HG03196 (cell line): Measurements from ENCODE around the gene SLCO2A1.

Source experiments
- ATAC-seq: cut with Tn5 transposase; IDR thresholded peaks from one replicate; pipeline ENCODE4 v1.9.1; 2021; ENCODE audit not compliant: unreplicated experiment

SLCO2A1 gene

DNA sequence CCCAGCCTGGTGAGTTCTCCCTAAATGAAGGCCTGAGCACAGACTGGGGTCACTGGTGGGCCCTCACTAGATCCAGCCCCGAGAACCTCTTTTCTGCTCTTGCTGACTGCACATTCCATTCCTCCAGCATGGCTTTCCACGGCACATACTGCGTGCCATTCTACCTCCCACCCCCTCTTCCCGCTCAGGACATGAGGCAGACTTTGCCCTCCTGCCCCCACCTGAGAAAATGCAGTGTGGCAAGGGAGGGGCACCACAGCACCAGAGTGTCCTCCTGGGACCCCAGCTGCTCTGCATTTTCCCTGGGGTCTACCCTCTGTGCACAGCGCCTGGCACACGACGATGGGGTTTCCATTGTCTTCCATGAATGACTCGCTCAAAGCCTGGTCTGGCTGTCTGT lies 6.1 kb upstream of the SLCO2A1 start:
- ATAC-seq: no peak

DNA sequence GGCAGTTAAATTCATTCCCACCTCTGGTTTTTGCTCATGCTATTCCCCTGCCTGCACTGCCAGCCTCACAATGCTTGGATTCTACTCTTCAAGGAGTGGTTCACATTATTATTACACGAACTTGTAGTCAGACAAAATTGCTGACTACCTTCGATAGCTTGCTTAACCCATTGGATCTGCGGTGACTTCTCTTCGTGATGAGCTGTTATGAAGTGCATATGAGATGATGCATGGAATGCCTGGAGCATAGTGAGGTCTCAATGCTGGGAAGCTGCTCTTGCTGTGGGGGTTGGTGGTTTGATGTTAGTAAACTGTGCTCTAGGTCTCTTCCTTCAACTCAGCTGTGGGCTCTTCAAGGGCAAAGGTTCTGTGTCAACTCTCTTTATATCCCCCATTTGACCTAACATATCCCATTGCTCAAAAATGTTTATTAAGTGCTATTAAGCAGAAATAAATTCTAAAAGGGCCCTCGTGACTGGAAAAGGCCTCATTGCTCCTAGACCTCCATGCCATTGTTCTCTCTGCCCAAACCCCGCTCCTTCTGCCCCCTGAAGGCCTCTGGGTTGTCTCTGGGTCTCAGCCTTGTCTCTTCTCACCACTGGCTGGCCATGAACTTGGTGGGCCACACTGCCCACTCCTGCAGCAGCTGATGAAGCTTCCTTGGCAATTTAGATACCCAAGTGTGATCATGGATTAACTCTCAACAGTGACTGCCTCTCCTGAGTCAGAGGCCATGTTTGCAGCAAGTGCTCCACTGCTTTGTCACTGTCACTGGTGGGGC lies 4.5 kb upstream of the SLCO2A1 start:
- ATAC-seq: no peak

DNA sequence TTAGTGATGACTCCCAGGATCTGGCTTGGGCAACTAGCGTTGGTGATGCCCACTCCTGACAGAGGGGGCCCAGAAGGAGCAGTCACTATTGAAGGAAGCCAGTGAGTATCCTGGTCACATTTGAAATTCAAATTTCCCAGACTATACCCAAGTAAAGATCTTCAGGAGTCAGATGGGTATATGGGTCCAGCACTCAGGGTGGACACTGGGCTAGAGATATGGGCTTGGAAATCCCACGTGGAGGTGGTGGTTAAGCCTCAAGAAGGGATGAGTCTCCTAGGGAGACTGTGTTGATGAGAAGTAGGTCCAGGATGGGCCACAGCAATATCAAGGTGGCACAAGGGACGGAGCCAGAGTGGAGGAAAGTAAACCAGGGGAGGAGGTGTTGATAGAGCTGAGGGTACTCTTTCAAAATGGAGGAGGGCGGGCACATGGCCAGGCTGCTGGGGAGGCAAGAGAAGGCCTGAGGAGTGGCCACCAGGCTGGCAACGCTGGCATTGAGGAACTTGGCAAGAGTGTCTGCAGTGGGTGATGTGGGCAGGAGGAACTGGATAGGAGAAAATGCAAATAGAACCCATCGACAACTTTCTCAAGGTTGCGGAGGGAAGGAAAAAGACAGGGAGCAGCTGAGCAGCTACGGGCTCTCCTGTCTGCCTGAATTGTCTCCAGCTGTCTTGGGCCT lies 3.7 kb upstream of the SLCO2A1 start:
- ATAC-seq: no peak

GRCh38 chr3:134031348-134031915 lies 1.7 kb upstream of the SLCO2A1 start:
- ATAC-seq: no peak

- no peak for ATAC-seq
Observed at GRCh38 chr3:134030379-134031347, 938 bp upstream of the SLCO2A1 start.

- no peak for ATAC-seq
Observed at GRCh38 chr3:134029256-134029733, 430 bp downstream of the SLCO2A1 start.

DNA sequence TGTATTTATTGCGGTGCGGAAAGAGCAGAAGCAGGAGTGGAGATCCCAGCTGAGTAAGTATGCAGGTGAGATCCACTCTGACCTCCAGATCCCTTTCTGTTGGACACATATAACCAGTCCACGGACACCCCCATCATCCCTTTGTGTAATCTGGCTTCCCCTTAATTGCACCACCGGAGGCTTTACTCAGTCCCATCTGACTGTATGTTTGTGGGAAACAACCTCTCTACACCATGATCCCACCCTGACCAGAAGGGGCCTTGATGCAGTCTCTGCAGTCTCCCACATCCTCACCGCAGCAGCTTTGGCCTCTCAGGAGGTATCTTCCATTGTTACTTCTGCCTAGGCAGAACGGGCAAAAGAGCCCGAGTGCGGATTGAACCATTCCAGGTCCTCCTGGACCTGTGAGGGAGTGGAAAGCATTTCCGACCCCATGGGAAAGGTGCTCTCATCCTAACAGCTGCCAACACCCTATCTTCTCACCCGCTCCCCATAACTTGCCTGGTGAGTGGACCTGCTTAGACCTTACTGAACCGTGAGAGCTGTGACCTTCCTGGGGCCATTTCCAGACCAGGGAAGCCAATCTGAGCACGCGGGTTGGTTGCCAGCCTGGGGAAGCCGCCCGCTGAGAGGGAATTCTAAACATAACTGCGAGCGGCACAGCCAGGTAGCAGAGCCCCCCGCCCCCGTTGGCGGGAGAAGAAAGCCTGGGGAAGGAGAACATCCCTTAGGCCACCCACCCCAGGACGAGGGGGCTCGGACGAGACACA lies 1.1 kb downstream of the SLCO2A1 start:
- no peak for ATAC-seq

- ATAC-seq: no peak
Observed at GRCh38 chr3:134027631-134028030, 2.1 kb downstream of the SLCO2A1 start.

DNA sequence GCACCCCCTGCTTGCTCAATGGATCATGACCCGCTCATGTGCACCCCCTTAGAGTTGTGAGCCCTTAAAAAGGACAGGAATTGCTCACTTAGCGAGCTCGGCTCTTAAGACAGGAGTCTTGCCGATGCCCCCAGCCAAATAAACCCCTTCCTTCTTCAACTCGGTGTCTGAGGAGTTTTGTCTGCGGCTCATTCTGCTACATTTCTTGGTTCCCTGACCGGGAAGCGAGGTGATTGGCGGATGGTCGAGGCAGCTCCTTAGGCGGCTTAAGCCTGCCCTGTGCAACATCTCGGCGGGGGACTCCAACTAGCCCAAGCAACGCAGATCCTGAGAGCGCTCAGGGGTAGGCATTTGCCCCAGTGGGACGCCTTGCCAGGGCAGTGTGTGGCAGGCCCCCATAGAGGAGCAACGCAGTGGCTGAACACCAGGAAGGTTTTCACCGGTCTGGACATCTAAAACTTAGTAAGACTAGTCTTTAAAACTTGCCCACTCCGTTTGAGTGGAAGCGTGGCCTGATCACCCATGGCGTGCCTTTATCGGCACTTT lies 9.5 kb downstream of the SLCO2A1 start:
- ATAC-seq: no peak

- no peak for ATAC-seq
Observed at GRCh38 chr3:134018850-134019249, 10.9 kb downstream of the SLCO2A1 start.

- no peak for ATAC-seq
Observed at GRCh38 chr3:134018406-134018805, 11.3 kb downstream of the SLCO2A1 start.

GRCh38 chr3:134017490-134017889 lies 12.2 kb downstream of the SLCO2A1 start:
- no peak for ATAC-seq

DNA sequence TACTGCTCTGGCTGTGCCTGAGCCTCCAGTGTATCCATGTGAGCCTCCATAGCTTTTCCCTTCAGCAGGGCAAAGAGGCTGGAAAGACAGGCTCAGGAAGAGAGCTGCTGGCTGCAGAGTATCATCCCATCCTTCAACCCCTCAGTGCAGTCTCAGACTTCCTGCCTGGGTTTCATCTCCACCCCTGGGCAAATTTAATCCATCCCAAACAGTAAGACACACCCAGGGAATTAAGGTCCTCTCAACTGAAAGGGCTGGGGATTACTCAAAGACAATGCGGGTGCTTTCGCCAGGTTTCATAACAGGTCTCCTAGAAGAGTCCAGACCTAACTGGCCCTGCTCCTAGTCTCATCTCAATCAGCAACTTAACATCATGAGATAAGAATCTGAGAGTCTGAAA lies 15.5 kb downstream of the SLCO2A1 start:
- ATAC-seq: no peak

GRCh38 chr3:134013280-134013679 lies 16.4 kb downstream of the SLCO2A1 start:
- ATAC-seq: no peak

GRCh38 chr3:134009345-134010000 lies 20.3 kb downstream of the SLCO2A1 start:
- no peak for ATAC-seq

- ATAC-seq: no peak
Observed at GRCh38 chr3:134008630-134009156, 21.0 kb downstream of the SLCO2A1 start.

DNA sequence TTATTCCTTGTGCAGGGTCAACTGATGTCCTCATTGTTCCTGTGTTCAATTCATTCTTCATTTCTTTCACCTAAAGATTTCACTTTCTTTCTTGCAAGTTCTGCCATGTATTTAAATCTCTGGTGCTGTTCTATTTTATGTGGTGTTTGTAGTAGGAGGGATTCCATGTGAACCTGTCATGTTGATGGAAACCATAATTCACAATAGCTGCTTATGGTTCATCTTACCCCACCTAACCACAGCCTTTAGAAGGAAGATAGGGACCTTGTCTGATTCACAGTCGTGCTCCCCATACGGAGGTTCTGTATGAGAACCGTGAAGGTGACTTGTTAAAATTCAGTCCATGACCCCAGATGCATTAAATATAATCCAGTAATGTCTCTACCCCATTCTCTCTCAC lies 21.9 kb downstream of the SLCO2A1 start:
- ATAC-seq: no peak

DNA sequence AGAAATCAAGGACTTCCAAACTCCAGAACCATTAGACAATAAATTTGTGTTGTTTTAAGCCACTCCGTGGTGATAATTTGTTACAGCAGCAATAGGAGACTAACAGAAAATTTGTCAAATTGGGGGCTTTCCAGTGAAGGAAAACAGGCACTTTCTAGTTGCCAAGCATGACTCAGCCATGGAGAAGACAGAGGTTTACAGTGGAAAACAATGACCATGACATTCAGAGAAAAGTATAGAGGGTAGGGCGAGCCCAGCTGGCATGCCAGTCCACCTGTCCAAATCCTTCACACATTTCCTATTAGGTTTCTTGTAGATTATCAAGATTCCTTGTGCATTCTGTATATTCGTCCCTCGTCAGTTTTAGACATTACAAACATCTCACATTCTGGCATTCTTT lies 24.9 kb downstream of the SLCO2A1 start:
- ATAC-seq: no peak

DNA sequence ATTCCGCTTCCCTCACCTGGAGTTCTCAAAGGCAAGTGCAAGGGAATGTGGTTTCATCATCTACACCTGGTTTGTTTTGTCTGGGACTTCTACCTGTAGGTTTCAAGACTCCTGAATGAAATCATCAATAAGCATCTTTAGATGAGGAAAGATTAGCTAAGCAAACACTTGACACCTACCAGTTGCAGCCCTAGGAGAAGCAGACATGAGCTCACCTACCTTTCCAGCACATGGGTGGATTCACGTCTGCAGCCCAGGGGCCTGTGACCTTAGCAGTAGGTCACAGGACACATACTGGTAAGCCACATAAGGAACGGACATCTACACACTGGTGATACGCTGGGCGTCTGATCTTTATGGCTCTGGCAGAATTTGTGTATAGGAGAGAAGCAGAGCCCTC lies 26.7 kb downstream of the SLCO2A1 start:
- no peak for ATAC-seq
